Activated CD4-positive, alpha-beta T cell treated with anti-CD3 and anti-CD28 coated beads, Interleukin-2, amount 50 U/mL, for 16 hours (primary cell): ENCODE data around the gene PSPC1.
"Not testable (repeated sequence)": the region's sequence is repeated elsewhere in the genome, so short reads cannot be mapped to it uniquely, and the experiment has no call there.

ENCODE experiments used
- DNase-seq: peaks from one replicate; pipeline ENCODE4 v3.0.0-alpha.2; 2020

Gene PSPC1, protein sequence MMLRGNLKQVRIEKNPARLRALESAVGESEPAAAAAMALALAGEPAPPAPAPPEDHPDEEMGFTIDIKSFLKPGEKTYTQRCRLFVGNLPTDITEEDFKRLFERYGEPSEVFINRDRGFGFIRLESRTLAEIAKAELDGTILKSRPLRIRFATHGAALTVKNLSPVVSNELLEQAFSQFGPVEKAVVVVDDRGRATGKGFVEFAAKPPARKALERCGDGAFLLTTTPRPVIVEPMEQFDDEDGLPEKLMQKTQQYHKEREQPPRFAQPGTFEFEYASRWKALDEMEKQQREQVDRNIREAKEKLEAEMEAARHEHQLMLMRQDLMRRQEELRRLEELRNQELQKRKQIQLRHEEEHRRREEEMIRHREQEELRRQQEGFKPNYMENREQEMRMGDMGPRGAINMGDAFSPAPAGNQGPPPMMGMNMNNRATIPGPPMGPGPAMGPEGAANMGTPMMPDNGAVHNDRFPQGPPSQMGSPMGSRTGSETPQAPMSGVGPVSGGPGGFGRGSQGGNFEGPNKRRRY

DNA sequence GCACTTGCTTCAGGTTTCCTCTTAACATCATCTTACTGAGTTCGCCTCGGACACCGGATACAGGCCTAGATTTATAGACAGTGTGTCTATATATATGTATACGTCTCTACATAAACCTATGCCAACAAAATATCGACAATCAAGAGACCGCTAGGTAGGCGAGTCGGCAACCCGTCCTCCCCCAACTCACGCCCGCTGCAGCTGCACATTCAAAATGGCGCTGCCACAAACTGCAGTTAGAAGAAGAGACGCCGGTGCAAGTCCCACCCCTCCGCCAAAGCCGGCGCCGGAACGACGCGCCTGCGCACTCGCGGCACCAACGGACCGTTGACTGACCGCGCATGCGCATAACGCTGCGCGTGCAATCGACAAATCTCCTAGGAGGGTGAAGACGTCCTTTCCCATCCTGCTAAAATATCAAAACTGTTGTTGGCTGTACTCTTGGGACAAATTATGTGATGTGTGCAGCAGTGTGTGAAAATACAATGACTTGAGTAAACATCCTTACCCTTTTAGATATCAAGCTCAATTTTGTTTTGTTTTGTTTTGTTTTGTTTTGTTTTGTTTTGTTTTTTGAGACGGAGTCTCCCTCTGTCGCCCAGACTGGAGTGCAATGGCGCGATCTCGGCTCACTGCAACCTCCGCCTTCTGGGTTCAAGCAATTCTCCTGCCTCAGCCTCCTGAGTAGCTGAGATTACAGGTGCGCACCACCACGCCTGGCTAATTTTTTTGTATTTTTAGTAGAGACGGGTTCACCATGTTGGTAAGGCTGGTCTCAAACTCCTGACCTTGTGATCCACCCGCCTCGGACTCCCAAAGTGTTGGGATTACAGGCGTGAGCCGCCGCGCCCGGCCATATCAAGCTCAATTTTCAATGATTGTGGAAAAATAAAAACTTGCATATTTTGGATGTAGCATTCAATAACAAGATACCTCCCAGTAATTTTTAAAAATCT, at the start of gene PSPC1:
Gene PSPC1 (minus strand): TSS at position 219 of the 956 bp plus-strand sequence. CDS start 188 bp downstream, at position 31.
- DNase-seq = peak; percentile 97

DNA sequence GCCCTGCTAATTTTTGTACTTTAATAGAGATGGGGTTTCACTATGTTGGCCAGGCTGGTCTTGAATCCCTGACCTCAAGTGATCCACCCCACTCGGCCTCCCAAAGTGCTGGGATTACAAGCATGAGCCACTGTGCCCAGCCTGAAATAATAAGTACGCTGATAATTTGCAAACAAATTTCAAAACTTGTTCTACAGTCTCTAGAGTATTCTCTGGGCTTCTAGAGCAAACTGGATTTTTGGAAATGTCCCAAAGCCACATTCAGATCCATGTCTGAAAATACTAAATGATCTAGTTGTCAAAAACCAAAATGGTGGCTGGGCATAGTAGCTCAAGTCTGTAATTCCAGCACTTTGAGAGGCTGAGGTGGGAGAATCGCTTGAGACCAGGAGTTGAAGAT, 39.9 kb upstream of the PSPC1 start:
- DNase-seq = no peak

DNA sequence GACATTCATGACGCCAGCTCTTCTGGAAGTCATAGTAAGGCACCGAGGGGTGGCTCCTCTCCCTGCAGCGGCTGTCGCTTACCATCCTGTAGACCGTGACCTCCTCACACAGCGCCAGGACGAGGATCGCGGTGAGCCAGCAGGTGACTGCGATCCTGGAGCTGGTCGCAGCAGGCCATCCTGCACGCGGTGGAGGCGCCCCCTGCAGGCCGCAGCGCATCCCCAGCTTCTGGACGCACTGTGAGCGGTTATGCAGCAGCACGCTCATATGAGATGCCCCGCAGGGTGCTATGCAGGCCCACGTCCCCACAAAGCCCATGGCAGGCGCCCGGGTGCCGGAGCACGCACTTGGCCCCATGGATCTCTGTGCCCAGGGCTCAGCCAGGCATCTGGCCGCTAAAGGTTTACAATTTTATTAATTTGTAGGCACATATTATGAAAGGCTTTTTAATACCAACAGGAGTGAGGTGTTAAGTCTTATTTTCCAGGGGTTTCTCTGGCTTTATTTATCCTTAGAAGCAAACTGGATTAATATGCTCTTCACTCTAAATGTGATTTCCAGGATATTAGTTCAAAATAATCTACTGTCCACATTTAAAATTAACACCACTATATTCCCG, 35.6 kb upstream of the PSPC1 start:
- DNase-seq = peak; percentile 28

DNA sequence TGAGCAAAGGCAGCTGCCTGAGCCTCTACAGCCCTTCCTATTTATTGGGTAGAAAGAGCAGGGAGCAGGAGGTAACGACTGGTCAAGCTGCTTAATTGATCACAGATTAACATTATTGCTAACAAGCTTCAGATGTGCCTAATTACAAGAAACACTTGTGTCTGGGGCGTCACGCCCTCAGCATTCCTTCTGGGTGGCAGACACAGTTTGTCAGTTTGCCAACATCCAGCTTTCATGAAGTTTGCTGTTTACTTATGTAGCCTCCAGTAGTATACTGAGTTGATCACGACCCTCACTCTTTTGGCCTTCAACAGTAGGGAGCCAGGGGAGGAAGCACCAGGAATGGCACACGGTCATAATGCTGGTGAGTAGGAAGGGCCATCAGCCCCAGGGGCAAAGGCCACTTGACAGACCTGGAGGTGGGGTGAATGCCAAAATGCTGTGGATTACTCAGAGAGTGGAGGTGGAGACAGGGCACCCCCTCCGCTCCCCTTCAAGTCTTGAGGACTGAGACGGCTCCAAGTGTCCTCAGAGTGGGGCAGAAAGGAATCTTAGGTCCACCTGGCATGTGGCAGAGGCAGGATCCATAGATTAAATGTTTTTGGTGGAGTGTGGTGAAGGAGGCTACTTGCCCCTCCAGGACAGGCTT, 34.9 kb upstream of the PSPC1 start:
- DNase-seq = no peak

DNA sequence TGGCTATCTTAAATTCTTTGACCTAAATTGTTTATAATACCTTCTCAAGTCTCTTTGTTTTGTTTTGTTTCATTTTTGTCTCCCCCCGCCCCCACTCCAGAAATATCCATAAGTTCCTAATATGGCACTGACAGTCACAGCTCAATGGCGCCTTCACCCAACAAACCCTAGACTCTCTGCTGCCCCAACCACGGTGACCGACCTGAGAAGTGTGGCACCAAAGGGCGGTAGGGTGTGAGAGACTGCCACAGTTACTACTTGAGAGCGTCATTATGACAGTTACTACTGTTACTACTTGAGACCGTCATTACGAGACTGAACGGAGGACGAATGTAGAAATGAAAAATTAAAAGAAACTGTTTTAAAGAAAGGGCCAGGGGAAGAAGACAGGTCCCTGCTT, 34.4 kb upstream of the PSPC1 start:
- DNase-seq = no peak

DNA sequence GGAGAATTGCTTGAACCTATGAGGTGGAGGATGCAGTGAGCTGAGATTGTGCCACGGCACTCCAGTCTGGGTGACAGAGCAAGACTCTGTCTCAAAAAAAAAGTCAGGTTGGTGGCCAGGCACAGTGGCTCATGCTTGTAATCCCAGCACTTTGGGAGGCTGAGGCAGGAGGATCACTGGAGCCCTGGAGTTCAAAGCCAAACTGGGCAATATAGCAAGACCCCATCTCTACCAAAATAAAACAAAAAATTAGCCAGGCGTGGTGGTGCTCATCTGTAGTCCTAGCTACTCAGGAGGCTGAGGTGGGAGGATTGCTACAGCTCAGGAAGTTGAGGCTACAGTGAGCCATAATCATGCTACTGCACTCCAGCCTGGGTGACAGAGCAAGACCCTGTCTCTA, 33.1 kb upstream of the PSPC1 start:
- DNase-seq = not testable (repeated sequence)

DNA sequence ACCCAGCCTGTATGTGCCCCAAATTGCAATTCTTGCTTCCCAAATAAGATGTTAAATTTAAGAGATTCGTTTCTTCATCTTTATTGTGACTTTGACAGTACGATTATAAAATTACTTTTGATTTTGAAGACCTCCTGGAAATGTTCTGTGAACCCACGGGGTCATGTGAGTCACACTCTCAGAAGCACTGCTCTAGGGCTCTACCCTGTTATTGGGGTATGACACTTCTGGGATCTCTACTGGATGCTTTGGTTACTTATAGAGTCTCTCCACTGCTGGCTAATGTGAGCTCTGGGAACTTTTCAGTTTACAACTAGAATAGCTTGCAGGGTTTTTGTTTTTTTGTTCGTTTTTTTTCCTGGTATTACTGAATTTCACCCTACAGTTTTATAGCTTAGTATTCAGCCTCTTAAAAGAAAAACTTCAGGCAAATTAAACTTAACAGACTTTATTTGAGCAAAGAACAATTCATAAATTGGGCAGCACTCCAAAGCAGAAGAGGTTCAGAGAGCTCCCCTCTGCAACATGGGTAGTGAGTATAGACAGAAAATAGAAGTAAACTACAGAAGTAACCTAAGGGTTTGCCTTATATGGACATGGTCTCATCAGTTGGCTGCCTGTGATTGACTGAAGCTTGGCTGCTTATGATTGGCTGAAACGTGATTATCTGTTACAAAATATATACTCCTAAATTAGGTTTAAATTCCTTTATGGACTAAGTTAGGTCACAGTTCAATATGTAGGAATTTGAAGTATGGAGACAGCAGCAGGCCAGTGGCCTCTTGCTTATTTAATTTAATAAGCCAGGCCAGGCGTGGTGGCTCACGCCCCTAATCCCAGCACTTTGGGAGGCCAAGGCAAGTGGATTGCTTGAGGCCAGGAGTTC, 28.5 kb upstream of the PSPC1 start:
- no peak for DNase-seq

DNA sequence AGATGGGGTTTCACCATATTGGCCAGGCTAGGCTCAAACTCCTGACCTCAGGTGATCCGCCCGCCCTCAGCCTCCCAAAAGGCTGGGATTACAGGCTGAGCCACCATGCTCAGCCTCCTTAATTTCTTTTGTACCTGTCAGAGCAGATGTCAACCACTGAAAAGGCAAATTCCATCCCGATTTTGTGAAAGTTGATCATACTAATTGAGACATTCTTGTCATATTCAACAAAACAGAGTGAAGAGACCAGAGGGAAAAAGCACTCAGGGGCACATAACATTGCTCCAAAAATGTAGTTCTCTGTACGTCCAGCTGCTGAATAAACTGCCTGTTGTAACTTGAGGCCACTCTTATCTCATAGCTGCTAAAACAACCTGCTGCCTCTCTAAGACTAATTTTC, 27.4 kb upstream of the PSPC1 start:
- DNase-seq = no peak

DNA sequence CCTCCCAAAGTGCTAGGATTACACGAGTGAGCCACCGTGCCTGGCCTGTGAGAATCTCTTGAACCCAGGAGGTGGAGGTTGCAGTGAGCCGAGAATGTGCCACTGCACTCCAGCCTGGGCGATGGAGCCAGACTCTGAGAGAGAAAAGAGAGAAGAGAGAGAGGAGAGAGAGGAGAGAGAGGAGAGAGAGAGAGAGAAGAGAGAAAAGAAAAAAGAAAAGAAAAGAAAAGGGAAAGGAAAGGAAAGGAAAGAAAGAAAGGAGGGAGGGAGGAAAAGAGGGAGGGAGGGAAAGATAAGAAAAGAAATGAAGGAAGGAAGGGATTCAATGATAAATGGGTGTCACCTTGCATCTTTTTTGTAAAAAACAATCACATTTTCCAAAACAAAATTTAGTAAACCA, 23.0 kb upstream of the PSPC1 start:
- DNase-seq = no peak

DNA sequence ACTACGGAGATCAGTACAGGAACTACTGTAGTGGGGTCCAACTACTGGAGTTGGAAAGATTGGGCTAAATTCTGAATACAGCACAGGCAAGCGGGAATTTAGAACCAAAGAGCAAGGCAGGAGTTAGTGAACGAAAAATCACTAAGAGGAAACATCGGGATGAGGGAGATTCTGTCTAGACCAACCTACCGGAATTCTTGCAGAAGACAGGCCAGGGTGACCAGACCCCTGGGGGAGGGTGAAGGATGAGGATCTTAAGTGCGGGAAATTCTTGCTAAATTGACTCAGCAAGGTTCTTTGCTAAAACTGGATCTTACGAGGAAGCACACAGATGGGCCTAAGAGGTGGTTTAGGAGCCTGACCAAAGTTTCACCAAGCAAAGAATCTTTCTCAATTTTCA, 13.2 kb upstream of the PSPC1 start:
- no peak for DNase-seq

DNA sequence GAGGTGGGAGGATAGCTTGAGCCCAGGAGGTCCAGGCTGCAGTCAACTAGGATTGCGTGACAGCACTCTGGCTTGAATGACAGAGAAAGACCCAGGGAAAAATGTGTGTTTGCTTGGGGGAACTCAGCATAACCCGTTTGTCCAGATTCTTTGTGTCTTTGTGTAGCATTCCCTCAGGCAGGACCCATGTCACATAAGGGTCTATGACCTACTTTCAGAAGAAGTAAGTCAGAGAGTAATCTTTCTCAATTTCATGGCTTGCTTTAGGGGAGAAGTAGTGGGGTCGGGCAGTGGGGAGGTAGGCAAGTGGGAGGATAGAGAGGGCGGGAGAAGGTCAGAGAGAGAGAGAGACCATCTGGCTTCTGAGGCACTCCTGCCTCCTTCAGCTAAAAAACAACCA, 11.9 kb upstream of the PSPC1 start:
- DNase-seq = no peak

DNA sequence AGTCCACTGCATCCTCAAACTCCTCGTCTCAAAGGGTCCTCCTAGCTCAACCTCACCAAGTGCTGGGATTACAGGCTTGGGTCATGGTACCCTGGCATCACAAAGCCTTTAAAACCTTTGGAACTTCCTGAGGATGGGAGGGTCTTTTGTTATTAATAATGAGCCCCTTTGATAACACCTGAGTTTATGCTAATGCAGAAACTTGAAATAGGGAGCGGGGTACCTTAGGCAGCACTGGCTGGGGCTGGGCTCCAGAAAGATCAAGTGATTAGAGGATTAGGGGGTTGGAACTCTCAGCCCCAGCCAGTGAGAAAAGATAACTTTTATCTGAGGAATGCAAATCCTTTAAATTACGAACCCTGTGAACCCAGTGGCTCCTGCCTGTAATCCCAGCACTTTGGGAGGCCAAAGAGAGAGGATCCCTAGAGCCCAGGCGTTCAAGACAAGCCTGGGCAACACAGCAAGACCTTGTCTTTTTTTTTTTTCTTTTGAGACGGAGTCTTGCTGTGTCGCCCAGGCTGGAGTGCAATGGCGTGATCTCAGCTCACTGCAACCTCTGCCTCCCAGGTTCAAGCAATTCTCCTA, 9.3 kb upstream of the PSPC1 start:
- DNase-seq = no peak

DNA sequence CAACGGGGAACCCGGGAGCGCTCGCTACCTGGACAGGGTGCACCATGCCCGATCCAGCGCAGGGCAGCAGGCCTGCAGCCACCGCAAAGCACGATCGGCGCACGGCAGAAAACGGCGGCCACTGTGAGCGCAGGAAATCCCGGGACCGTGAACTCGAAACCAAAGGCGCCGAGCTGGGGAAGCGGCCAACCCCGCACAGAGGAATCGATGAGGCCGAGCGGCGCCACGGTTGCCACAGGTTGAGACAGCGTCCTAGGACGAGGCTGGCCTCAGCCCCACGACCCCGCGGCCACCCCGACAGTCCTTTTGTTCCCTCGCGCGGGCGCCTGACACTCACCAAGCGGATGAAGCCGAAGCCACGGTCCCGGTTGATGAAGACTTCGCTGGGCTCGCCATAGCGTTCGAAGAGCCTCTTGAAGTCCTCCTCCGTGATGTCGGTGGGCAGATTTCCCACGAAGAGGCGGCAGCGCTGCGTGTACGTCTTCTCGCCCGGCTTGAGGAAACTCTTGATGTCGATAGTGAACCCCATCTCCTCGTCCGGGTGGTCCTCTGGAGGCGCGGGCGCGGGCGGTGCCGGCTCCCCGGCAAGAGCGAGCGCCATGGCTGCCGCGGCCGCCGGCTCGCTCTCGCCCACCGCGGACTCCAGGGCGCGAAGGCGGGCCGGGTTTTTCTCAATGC, 557 bp downstream of the PSPC1 start:
- peak; percentile 55 for DNase-seq

DNA sequence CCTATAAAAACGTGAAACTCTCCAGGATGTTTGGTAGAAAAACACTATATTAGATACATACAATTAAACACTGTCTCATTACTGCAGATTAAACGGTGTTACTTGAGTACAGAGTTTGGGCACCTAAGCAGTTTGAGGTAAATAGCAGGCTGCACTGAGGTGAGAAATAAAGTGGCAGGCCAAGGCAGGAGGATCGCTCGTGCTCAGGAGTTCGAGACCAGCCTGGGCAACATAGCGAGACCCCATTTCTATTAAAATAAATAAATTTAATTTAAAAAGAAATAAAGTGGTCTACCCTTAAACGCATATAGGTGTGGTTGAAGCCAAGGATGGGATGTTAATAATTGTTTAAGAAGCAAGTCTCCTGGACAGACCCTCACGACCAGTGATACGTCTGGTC, 1.2 kb downstream of the PSPC1 start:
- DNase-seq = no peak

DNA sequence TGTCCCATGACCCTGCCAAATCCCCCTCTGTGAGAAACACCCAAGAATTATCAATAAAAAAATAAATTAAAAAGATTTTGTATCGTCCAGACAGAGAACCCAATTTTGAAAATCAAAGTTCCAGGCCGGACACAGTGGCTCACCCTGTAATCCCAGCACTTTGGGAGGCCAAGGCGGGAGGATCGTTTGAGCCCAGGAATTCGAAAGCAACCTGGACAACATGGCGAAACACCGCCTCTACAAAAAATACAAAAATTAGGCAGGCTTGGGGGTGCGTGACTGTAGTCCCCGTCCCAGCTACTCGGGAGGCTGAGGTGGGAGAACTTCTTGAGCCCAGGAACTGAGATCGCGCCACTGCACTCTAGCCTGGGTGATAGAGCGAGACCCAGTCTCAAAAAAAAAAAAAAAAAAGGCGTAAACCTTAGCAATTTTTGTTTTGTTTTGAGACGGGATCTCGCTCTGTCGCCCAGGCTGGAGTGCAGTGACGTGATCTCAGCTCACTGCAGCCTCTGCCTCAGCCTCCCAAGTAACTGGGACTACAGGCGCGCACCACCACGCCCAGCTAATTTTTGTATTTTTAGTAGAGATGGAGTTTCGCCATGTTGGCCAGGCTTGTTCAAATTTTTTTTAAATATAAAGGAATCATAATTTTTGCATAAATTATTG, 1.9 kb downstream of the PSPC1 start:
- DNase-seq = not testable (repeated sequence)

DNA sequence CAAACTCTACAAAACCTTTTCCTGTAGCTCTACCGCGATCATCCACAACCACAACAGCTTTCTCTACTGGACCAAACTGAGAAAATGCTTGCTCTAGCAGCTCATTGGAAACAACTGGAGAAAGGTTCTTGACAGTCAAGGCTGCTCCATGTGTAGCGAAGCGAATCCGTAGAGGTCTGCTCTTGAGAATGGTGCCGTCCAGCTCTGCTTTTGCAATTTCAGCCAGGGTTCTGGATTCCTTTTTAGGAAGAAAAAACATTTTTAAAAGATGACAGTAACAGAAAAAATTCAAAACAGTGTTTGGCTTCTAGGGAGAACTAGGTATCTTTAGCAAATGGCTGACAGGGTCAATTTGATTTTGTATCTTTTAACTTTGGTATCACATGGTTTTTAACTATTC, 10.4 kb downstream of the PSPC1 start:
- DNase-seq = no peak

DNA sequence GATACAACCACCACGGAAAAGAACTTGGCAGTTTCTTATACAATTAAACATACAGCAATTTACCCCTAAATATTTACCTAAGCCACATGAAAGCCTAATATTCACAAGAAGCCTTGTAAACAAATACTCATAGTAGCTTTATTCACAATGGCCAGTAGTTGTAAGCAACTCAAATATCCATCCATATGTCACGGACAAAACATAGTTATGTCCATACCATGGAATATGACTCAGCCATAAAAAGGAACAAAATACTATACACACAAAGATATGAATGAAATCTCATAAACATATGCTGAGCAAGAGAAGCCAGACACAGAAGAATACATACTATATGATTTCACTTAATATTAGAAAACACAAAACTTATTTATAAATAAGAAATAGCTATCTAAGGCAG, 12.9 kb downstream of the PSPC1 start:
- no peak for DNase-seq

DNA sequence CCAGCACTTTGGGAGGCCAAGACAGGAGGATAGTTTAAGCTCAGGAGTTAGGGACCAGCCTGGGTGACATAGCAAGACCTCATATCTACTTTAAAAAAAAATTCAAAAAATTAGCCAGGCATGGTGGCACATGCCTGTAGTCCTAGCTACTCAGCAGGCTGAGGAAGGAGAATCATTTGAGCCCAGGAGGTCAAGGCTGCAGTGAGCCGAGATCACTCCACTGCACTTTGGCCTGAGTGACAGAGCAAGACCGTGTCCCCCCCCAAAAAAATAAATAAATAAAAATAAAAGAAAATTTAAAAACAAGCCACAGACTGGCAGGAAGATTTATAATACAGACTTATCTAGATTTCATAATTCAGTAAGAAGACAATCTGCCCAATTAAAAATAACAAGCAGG, 14.8 kb downstream of the PSPC1 start:
- DNase-seq = no peak

DNA sequence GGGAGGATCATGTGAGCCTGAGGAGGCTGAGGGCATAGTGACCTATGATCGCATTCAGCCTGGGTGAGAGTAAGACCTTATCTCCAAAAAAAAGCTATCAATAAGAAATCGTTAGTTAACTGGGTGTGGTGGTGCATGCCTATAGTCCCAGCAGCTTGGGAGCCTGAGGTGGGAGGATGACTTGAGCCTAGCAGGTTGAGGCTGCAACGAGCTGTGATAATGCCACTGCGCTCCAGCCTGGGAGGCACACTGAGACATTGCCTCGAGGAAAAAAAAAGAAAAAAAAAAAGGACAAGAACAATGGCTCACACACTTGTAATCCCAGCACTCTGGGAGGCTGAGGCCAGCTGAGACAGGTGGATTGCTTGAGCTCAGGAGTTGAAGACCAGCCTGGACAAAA, 16.2 kb downstream of the PSPC1 start:
- no peak for DNase-seq

DNA sequence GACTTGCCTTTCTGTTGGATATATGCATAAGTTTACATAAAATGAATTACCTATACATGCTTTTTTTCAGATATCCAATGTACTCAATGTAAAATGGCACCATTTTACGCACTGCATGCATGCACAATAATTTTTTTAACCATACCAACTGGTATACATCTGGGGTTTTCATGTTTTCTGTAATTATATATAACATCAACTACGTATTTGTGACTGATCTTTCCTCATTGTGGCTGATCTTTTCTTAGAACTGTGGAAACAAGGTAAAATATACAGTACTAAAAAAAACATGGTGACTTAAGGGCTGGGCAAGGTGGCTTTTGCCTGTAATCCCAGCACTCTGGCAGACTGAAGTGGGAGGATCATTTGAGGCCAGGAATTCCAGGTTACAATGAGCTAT, 18.5 kb downstream of the PSPC1 start:
- DNase-seq = no peak
